Kidney (tissue), 14 donors: Measurements from ENCODE around the gene TTYH1. TPM values are rescaled to one million over a fixed set of nuclear protein-coding genes. Genes with fewer than 3 reads are reported as not detected.
A peak's percentile ranks its signal among the peaks of the same experiment; 100 is the strongest.

Experiments
- DNase-seq, 5 donors: peaks; one replicate each; pipeline ENCODE4 v3.0.0-alpha.2; 2013 to 2020
- FAIRE-seq: peaks from 2 replicates; lab custom pipeline; 2012; peaks lifted over from hg19 to GRCh38; lab: Jason Lieb, UNC
- H3K27ac ChIP-seq, 2 donors: one replicate each; pipeline ENCODE4 v1.7.0; 2013; ENCODE audit warnings: low read depth in 2 of 2, low read length in 2 of 2, inconsistent platforms in 1 of 2
- H3K27me3 ChIP-seq: one replicate; pipeline ENCODE4 v1.7.1; 2013; ENCODE audit warnings: low read length, inconsistent platforms; ENCODE audit not compliant: control insufficient read depth, insufficient read depth
- H3K36me3 ChIP-seq, 3 donors: one replicate each; pipeline versions ENCODE4 v1.7.0 to v1.7.1; 2013; ENCODE audit warnings: low read length in 3 of 3, control low read depth in 1 of 3, inconsistent platforms in 1 of 3; ENCODE audit not compliant: insufficient read depth in 3 of 3, control insufficient read depth in 2 of 3
- H3K4me1 ChIP-seq, 3 donors: one replicate each; pipeline versions ENCODE4 v1.7.0 to v1.7.1; 2013; ENCODE audit warnings: low read length in 3 of 3, inconsistent platforms in 1 of 3, low read depth in 1 of 3; ENCODE audit not compliant: control insufficient read depth in 2 of 3, insufficient read depth in 2 of 3
- H3K4me3 ChIP-seq, 3 donors: one replicate each; pipeline versions ENCODE4 v1.7.0 to v1.8.1; 2013; ENCODE audit warnings: low read length in 3 of 3, control low read depth in 1 of 3, inconsistent platforms in 1 of 3
- H3K9ac ChIP-seq, 3 donors: one replicate each; pipeline versions ENCODE4 v1.7.0 to v1.7.1; 2013; ENCODE audit warnings: low read length in 3 of 3, control low read depth in 1 of 3, inconsistent platforms in 1 of 3
- H3K9me3 ChIP-seq, 3 donors: one replicate each; pipeline versions ENCODE4 v1.7.0 to v1.7.1; 2013; ENCODE audit warnings: low read length in 3 of 3, control low read depth in 1 of 3, inconsistent platforms in 1 of 3; ENCODE audit not compliant: control insufficient read depth in 2 of 3, insufficient read depth in 1 of 3
- intact Hi-C: fragments of 100-400 bp; cut with DNase I; formaldehyde crosslinking; loops from one replicate; pipeline ENCODE4 v1.11.1; 2022
- polyA plus RNA-seq: library from polyadenylated mRNA; stranded (reverse); fragments of 350-450 nt; fragmentation: Illumina TruSeq; extraction: RNeasy Lipid Tissue Mini Kit (QIAGEN cat#74804); gene quantifications from one replicate; pipeline ENCODE4 v1.2.3, GENCODE V29; 2014; ENCODE audit warnings: low read depth, low replicate concordance; ENCODE audit not compliant: insufficient read depth
- total RNA-seq: library from RNA; stranded (reverse); fragmentation: NEBNext Ultra II Directional; extraction: Animal tissue kit (Norgen Biotek cat#: 25700); gene quantifications from one replicate; pipeline ENCODE4 v1.2.1, GENCODE V29; 2021
- TF ChIP-seq, protein P1 (sequence below): IDR thresholded peaks from 3 replicates; pipeline ENCODE4 v1.5.1; 2012; ENCODE audit warnings: mild to moderate bottlenecking, moderate library complexity, borderline replicate concordance; ENCODE audit not compliant: insufficient read depth; ENCODE audit errors: extremely low read depth
- donor health status: control.
- donor health status: control.
- donor health status: control.
- donor health status: control.
- donor health status: control.
- donor health status: DM: yes; HTN: yes; CAD: no.
- donor health status: Normal renal cell carcinoma (clear cell type).

TTYH1 gene
- total and polyA plus RNA-seq, 2 donors from 2014 or later = 1.5 to 1.9 TPM

DNA sequence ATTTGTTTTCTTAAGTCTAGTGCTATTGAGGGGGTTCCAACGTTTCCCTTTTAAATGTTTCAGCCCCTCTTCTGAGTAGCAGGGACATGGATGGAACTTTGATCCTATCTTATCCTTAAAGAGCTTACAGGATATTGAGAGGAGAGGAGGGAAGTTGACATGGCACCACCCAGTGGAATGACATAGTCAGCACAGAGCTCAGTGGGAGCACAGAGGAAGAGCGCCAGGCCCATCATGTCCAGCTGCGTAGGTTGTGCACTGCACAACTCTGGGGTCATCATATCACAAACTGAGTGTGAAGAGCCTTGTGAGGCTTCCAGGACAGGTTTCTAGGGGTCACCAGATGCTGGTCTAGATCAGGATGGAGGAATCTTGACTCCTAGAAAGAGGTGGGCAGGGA lies 62.4 kb downstream of the TTYH1 start:
- intact Hi-C loops = no loop called here
- TF ChIP-seq, protein P1, sequence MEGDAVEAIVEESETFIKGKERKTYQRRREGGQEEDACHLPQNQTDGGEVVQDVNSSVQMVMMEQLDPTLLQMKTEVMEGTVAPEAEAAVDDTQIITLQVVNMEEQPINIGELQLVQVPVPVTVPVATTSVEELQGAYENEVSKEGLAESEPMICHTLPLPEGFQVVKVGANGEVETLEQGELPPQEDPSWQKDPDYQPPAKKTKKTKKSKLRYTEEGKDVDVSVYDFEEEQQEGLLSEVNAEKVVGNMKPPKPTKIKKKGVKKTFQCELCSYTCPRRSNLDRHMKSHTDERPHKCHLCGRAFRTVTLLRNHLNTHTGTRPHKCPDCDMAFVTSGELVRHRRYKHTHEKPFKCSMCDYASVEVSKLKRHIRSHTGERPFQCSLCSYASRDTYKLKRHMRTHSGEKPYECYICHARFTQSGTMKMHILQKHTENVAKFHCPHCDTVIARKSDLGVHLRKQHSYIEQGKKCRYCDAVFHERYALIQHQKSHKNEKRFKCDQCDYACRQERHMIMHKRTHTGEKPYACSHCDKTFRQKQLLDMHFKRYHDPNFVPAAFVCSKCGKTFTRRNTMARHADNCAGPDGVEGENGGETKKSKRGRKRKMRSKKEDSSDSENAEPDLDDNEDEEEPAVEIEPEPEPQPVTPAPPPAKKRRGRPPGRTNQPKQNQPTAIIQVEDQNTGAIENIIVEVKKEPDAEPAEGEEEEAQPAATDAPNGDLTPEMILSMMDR = no peak
- Histone ChIP-seq H3K36me3 (no peaks in the 10 kb centered on the region), H3K27me3 (no peaks in the 10 kb centered on the region), H3K9ac (no peak overlapping the region), H3K4me3 (no peak overlapping the region), H3K9me3 (no peaks in the 10 kb centered on the region), H3K27ac (no peak overlapping the region), H3K4me1 (peaks cover 0 to 3% (median 0%) of the 10 kb centered on the region in 3 donors)
- FAIRE-seq (no peak), DNase-seq (peak in 1 of 5 donors; percentile 6)

DNA sequence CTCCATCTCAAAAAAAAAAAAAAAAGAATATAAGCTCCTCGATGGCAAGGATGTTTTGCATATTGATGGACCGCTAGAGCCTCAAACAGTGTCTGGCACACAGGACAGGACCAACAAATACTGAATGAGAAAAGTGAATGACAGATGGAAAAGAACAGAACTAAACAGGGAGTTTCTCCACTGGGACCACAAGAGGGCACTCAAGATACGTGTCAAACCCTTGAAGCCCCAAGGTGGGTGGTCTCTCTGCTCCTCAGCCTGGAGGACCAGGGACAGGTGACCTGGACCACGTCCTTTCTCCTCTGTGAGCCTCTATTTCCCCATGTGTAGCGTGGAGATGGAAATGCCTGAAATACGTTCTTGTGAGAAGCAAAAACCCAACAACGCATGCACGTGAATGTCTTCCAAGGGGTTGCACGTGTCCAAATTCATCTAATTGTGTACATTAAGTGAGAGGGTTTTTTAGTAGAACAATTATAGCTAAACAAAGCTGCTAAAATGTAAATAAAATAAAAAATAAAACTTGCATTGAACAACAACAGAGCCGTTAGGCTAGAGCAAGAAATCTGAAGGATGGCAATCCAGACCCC lies 63.5 kb downstream of the TTYH1 start:
- Histone ChIP-seq H3K4me3 (no peak overlapping the region), H3K27ac (no peak overlapping the region), H3K36me3 (no peaks in the 10 kb centered on the region), H3K9me3 (no peaks in the 10 kb centered on the region), H3K4me1 (peaks cover 0 to under 1% (median 0%) of the 10 kb centered on the region in 3 donors), H3K9ac (no peak overlapping the region), H3K27me3 (no peaks in the 10 kb centered on the region)
- FAIRE-seq (no peak), DNase-seq (peak; percentile 3 to 89 (median 60))
- TF ChIP-seq, protein P1 = peak; percentile 39
- intact Hi-C loops = no loop called here

- Histone ChIP-seq H3K36me3 (no peaks in the 10 kb centered on the region), H3K27me3 (no peaks in the 10 kb centered on the region), H3K4me3 (no peak overlapping the region), H3K9ac (no peak overlapping the region), H3K4me1 (no peaks in the 10 kb centered on the region), H3K9me3 (no peaks in the 10 kb centered on the region), H3K27ac (no peak overlapping the region)
- intact Hi-C loops = no loop called here
- FAIRE-seq (no peak), DNase-seq (no peak)
- TF ChIP-seq, protein P1 = no peak
These were observed 64.8 kb downstream of the TTYH1 start for GRCh38 chr19:54480051-54480450.
